ENCODE data around the gene MAPK6.

The MAPK6 gene

DNA sequence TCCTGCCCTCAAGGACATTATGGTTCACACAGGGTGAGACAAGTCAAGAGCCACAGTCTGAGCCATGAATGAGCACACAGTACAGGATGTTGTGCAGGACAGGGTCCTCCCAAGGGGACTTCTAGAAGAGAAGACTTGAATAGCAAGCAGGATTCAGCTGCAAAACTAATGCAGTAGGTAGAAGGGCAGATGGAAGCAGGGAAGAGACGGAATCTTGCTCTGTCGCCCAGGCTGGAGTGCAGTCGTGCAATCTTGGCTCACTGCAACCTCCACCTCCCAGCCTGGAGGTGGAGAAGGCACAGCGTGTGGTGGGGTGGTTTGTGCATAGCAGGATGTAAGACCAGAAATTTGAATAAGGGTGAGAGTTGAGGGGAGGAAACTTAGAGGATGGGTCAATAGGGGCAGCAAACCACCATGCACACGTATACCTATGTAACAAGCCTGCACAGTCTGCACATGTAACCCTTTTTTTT lies 85.5 kb downstream of the MAPK6 start:
- DNase-seq: no peak

DNA sequence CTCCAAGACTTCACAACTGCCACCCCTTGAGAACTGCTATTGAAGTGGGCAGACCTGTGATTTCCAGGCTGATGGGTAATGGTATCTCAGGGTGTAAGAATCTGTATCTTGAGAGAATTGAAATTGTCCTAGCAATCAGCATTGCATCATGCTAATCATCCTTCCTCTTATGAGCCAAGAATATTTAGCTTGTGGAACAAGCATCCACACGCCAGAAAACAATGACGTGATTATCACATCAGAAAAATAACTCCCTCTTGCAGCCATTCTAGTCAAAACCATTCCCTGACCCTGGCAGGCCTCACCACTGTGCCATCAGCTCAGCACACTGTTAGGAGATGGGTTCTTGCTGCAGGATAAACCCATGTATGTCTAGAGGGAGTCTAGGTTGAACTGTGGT lies 86.8 kb downstream of the MAPK6 start:
- no peak for DNase-seq

DNA sequence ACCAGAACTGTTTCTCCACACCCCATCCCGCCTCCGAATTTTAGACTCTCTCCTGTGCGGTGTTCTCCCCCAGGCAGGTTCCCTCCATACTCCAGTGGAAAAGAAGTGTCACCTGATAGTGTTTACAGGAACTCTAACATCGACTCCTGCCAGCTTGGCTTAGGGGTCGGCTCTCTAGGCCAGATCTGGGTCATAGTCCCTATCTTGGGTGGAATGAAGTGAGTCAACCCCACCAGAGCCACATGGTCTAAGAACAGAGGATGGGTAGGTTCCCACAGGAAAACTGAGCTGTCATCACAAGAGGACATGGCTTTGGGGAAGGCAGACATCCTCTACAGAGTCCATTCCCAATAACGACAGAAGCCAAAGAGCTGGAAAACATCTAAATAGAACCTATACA lies 87.6 kb downstream of the MAPK6 start:
- no peak for DNase-seq

DNA sequence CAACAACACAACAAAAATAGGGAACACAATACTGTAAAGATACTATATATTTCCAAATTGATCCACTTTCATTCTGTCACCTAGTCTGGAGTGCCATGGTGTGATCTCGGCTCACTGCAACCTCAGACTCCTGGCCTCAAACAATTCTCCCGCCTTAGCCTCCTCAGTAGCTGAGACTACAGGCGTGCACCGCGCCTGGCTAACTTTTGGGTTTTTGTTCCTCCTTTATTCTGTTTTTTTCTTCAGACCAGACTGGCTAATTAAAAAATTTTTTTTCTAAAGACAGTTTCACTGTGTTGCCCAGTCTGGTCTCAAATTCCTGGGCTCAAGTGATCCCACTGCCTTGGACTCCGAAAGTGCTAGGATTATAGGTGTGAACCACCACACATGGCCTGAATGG lies 88.2 kb downstream of the MAPK6 start:
- no peak for DNase-seq

DNA sequence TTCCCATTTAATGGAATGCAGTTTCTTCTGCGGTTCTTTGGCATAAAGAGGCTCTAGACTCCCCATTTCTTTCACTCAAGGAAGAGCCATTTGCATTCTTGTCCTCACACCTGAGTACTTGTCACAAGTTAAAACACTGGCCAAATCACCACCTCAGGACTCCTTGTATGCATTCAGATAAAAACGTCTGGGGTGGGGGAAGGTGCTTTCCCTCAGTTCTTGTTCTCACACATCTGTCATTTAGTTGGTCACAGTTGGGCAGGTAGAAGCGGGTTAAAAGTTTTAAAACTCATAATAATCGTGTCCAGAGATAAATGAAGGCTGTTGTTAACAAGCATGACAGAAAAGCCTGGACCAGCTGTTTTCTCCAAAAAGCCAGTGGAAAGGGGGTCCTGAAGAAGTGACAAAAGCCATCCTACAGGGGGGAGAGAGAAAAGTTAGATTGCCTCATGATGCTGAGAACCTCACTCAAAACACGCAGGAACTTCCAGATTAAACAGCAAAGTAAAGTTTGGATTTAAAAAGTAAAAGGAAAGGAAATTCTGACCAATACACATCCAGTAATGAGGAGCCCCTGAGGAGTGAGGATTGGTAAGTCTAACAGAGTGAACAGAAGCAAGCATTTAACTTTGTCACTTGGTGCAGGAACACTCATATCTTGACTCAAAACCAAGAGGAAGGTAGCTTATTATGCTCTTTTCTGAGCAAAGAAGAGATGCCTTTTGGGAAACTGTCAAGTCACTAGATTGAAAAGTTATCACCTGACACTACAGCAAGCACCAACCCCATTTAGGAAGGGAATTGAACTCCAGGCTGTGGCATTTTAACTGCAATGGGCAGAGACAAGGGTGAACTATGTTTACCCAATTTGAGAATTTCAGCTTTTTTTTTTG lies 90.8 kb downstream of the MAPK6 start:
- no peak for DNase-seq

DNA sequence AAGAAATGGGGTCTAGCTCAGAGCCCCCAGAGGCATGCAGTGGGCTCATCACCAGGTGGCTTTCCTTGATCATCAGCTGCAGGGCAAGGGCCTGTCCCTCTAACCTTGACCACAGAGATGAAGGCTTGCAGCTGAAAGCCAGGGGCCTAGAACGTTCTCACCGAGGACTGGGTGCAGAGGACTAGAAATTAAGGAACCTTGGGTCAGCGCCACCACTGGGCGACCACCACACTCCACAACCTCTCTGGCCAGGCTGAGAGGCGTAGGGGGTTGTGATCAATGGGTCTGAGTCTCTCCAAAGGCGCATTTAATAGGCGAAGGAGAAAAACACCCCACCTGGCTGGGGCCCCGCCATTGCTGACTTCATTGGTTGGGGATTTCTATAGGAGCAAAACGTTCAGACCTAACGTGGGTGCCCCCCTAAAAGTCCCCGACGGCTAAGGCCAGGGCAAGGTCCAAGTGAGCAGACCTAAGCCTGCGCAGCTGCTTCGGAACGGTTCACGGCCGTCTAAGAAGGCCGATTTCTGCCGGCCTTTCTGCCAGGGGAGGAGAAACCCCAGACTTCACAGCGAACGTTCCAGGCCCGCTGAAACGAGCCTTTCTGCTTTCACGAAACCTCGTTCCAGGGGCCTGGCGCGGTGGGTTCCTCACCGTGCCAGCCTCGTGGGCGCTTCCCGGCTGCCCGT lies 92.6 kb downstream of the MAPK6 start:
- no peak for DNase-seq

DNA sequence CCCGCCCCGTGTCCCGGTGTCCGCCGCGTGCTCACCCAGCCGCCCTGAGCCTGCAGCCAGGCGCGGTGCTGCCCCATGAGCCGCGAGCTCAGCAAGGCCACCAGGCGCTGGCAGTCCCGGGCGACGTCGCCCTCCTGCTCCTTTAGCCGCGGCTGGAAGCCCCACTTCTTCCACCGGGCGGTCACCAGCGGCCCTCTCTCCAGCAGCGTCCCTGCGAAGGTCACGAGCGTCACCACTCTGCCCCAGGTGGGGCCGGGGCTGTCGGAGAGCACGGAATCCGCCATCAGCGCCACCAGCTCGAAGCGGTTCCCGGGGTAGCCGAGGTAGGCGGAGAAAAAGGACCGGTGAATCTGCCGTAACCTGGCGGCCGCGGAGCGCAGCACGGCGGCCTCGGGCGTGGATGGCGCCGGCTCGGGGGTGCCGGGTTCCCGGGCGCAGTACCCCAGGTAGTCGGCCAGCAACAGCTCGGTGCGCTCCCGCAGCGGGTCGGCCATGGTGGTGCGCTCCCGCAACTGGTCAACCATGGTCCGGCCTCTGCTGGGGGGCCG lies 93.3 kb downstream of the MAPK6 start:
- DNase-seq: peak; percentile 16

DNA sequence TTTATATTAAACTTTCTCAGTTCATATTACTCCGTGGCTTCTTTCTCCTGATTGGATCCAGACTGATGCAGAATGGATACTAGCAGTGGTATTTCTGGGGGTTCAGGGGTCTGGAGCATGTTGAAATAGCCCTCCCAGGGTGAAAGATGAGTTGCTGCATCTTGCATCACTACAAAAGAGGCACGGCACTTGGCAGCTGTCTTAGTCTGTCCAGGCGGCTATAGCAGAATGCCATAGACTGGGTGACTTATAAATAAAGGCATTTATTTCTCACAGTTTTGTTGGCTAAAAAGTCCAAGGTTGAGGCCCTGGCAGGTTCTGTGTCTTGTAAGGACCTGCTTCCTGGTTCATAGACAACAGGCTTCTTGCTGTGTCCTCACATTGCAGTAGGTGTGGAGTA lies 94.2 kb downstream of the MAPK6 start:
- no peak for DNase-seq

DNA sequence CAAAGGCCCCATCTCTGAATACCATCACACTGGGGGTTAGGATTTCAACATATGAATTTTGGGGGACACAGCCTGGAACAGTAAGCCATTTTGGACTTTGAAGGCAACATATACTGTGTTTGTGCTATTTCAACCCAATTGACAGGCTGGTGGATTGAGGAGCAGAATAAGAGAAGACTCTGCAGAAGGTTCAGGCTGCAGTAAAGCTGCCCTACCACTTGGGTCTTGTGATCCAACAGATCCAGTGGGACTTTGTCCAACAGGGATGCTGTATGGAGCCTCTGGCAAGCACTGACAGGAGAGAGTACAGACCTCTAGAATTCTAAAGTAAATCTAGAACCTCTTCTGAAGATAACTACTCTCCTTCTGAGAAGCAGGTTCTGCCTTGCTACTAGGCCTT lies 94.7 kb downstream of the MAPK6 start:
- no peak for DNase-seq

DNA sequence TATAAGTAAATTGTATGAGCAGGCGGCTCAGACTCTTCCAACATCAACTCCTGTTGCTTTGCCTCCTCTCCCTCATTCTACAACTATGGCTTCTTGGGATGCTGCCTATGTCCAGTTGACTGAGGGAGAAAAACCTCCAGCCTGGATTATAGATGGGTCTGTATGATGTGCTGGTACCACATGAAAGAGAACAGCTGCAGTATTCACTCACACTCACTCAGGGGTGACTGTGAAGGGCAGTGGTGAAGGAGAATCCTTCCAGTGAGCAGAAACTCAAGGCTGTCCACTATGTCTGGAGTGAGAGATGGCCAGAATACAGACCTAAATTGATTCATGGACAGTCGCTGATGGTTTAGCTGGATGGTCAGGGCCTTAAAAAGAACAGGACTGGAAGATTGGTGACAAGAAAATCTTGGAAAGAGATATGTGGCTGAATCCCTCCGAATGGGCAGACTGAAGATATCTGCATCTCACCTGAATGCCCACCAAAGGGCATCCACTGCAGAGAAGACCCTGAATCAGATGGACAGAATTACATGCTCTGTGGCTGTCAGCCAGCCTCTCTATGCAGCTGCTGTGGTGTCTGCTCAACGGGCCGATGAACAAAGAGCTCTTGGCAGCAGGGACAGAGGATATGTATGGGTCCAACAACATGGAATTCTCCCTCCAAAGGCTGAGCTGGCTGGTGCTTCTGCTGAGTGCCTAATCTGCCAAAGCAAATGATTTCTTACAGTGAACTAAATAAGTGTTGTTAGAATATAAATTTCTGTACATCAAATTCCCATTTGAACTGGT lies 95.4 kb downstream of the MAPK6 start:
- DNase-seq: no peak

DNA sequence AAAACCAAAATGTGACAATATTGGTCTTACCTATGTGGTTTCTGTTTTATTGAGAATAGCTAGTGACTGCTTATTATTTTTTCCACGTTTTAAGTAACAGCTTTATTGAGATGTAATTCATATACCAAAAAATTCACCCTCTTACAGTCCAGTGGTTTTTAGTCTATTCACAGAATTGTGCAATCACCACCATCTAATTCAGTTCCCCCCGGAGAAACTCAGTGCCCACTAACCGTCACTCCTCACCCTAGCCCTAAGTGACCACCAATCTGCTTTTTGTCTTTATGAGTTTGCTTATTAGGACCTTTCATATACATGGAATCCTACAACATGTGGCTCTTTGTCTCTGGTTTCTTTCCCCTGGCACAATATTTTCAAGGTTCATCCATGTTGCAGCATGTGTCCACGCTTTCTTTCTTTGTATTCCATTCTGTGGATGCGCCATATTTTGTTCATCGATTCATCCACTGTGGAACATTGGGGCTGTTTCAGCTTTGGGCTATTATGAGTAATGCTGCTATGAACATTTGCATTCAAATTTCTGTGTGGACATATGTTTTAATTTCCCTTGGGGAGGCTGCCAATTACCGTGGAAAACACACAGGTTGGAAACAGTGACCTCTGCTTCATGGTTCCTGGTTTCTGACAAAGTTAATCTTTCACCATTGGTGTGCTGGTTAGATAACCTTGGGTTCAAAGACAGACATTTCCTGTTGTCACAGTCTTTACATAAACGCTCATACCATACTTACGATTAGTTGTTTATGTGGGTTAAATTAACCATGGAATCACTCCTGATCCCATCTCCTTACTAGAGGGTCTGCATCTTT lies 96.8 kb downstream of the MAPK6 start:
- no peak for DNase-seq
